Inflammatory macrophage (primary cell): ENCODE measurements around the gene AREG.
A peak's percentile ranks its signal among the peaks of the same experiment; 100 is the strongest.

Experiments
- DNase-seq, 2 donors: peaks; one replicate each; pipeline ENCODE4 v3.0.0-alpha.2; 2020 to 2022

Gene AREG

GRCh38 chr4:74463123-74463522, 18.2 kb downstream of the AREG start:
- DNase-seq, result no peak

GRCh38 chr4:74464291-74464690, 19.4 kb downstream of the AREG start:
- DNase-seq, result no peak

- no peak for DNase-seq
Measured at GRCh38 chr4:74466242-74466641, 21.3 kb downstream of the AREG start.

GRCh38 chr4:74471264-74471663, 26.3 kb downstream of the AREG start:
- DNase-seq, result no peak

- peak in 1 of 2 donors; percentile 0 for DNase-seq
Measured at GRCh38 chr4:74473155-74473811, 28.3 kb downstream of the AREG start.

- DNase-seq, result no peak
Measured at GRCh38 chr4:74474345-74475090, 29.6 kb downstream of the AREG start.

GRCh38 chr4:74475091-74475800, 30.3 kb downstream of the AREG start:
- no peak for DNase-seq

- DNase-seq, result no peak
Measured at GRCh38 chr4:74475946-74476345, 31.0 kb downstream of the AREG start.

GRCh38 chr4:74479009-74479408, 34.1 kb downstream of the AREG start:
- no peak for DNase-seq

GRCh38 chr4:74480267-74480666, 35.3 kb downstream of the AREG start:
- DNase-seq, result no peak

- no peak for DNase-seq
Measured at GRCh38 chr4:74481891-74482609, 37.1 kb downstream of the AREG start.

- peak in 1 of 2 donors; percentile 4 for DNase-seq
Measured at GRCh38 chr4:74483226-74483911, 38.4 kb downstream of the AREG start.

GRCh38 chr4:74486905-74487304, 42.0 kb downstream of the AREG start:
- DNase-seq, result no peak

GRCh38 chr4:74487771-74488170, 42.8 kb downstream of the AREG start:
- DNase-seq, result no peak

- no peak for DNase-seq
Measured at GRCh38 chr4:74490736-74491135, 45.8 kb downstream of the AREG start.

- DNase-seq, result no peak
Measured at GRCh38 chr4:74499986-74500781, 55.2 kb downstream of the AREG start.

GRCh38 chr4:74501579-74501978, 56.6 kb downstream of the AREG start:
- no peak for DNase-seq

GRCh38 chr4:74503580-74503979, 58.6 kb downstream of the AREG start:
- peak; percentile 84 to 89 for DNase-seq

GRCh38 chr4:74504212-74504611, 59.3 kb downstream of the AREG start:
- no peak for DNase-seq
